GM18508 (cell line): ENCODE data around the gene KIF4A.

Experiments
- ATAC-seq: cut with Tn5 transposase; IDR thresholded peaks from one replicate; pipeline ENCODE4 v1.9.1; 2021; ENCODE audit warnings: moderate number of reproducible peaks; ENCODE audit not compliant: insufficient read depth, unreplicated experiment

Gene KIF4A

DNA sequence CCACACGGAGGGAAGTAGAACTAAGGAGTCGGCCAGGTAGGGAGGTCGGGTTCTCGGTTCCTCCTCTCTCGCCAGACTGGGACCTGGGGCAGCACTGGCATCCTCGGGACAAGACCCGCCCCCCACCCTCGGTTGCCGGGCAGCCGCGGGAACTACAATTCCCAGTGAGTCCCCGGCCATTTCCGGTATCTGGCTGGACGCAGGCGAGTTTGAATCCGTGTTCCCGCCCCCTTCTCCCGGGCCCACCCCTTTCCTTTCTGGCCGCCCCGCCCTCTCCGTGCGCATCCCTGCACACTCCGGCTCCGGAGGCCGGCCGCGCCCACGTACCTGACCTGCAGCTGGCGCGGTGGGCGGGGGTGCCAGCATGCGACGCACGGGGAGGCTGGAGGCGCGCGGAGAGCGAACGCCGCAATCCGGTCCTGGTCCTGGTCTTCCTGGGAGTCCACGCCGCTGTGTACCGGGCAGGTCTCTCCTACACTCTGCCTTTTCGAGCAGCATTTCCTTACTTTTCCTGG lies 144.5 kb downstream of the KIF4A start:
- ATAC-seq = no peak

DNA sequence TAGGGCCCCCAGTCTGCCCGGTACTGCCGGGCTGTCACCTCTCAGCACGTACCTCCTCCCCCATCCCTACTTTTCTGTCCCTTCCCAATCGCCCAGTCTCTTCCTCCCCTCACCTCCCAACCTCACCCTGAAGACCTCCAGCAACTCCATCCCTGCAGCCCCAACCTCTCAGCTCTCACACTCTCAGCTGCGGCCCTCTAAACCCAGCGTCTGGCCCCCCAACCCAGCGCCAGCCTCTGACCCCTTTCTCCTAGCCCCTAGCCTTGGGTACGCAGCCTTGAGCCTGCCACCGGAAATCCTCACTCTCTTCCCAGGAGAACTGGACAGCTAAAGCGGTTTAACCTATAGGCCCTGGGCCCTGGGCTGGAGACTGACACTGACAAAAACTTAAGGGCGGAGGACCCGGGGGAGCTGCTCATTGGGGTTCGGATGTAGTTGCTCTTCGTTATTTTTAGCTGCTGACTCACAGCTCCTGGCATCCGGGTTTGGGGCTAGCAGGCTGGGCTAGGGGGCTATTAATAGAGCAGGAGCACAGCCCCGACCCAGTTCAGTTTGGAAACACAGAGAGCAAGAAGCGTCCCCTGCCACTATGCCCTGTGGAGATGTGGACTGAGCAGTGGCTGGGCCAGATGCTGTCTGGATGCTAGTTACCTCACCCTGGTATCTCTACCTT lies 145.1 kb downstream of the KIF4A start:
- no peak for ATAC-seq

DNA sequence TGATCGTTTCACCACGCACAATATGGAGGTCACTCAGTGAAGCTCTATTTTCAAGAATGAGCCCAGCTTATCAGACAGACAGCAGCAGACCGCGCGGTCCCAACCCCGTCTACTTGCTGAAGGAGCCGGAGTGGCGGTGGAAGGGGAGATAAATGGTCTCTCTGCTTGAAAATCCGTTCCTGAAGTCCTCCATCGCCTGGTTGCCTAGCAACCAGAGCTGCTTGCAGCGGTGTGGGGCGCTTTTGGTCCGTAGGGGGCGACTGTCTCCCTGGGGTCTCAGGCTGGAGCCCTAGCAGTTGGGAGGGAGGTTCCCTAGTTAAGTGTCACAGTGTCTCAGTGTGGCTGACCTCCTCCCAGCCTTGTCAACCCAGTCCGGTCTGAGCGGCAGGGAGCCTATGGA lies 146.4 kb downstream of the KIF4A start:
- no peak for ATAC-seq

DNA sequence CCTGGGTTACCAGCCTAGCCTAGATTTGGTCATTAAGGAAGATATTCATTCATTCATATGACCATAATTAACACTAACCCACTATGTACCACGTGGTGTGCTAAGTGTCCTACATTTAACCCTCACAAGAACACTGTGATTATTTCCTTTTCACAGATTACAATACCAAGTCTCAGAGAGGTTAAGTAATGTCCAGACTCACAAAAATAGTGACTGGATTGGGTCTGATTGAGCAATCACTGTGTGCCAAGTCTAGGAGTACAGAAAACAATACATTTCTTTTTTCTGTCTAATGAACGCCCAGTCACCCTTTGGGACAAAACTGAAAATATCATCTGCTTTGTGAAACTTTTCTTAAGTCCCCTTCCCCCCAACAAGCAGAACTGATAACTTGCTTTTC lies 147.1 kb downstream of the KIF4A start:
- ATAC-seq = no peak

DNA sequence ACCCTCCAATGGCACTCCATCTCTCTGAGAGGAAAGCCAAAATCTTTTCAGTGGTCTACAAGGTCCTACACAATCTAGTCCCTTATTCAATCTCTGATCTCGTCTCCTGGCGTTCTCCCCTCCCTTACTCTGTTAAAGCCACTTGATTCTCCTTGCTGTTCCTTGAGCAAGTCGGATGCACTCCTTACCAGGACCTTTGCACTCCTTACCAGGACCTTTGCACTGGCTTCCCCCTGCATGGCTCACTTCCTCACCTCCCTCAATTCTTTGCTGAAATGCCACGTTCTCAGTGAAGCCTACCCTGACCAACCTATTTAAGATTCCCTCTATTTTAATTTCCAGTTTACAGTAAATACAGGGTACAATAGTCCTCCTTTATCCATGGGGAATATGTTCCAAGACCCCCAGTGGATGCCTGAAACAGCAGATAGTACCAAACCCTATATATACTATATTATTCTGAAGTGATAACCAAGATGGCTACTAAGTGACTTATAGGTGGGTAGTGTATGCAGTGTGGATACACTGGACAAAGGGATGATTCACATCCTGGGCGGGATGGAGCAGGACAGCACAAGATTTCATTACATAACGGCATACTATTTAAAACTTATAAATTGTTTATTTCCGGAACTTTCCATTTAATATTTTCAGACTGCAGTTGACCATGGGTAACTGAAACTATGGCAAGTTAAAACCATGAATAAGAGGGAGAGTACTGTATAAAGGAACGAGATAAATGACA lies 148.2 kb downstream of the KIF4A start:
- no peak for ATAC-seq

DNA sequence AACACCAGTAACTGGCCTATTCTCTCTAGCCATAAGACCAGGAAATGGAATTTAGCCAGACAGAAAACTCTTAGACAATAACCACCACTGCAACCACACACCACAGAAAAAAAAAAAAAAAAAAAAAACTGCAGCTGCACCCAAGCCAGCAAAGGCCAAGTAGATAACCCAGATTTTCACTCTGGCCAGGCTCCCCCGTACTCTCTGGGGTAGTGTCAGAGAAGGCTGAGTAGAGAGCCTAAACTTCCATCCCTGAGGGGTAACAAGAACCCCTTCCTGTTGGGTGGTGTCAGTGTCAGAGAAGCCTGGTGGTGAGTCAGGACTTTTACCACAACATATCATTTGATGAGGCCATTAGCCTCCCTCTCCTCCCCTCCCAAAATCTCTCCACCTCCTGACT lies 149.1 kb downstream of the KIF4A start:
- ATAC-seq = no peak

DNA sequence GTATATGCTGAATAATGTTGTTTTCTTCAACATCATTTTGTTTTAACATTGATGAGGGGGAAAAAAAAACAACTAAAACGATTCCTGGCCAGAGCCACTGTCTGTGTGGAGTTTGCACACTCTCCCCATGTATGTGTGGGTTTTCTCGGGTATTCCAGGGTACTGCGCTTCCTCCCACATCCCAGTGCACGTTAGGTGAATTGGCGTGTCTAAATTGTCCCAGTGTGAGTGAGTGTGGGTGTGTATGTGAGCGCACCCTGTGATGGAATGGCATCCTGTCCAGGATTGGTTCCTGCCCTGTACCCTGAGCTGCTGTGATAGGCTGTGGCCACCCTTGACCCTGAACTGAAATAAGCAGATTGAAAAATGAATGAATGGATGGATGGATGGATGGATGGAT lies 152.3 kb downstream of the KIF4A start:
- ATAC-seq = no peak

DNA sequence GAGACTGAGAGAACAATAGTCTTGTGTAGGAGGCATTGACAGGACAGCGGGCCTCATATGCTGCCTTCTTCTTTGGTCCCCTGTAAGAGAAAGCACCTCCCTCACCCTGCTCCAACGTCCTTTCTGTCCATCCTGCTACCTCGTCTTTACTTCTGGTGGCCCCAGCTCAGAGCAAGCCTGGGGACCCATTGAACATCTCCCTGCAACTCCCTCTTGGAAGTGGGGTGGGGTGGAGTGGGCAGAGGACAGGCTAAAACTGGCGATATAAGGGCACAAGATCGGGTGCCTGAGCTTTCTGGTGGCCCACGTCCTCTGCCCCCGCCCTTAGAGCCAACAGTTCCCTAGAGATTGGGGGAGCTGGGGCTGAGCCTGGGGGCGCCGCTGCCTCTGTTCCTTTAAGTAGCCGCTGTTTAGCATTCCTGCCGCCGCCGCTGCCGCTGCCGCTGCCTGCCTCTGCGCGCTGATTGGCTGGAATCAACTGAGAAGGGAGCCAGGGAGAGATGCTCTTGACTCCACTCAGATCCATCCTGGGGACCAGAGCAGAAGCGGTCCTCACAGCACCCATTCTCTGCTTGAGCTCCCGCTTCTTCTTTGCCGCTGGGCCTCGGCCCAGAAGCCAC lies 154.5 kb downstream of the KIF4A start, which contains the start of gene DLG3:
Gene DLG3, plus strand, starts transcription at position 510 of the 620 bp plus-strand sequence. CDS start 367 bp downstream, outside the sequence.
- no peak for ATAC-seq

DNA sequence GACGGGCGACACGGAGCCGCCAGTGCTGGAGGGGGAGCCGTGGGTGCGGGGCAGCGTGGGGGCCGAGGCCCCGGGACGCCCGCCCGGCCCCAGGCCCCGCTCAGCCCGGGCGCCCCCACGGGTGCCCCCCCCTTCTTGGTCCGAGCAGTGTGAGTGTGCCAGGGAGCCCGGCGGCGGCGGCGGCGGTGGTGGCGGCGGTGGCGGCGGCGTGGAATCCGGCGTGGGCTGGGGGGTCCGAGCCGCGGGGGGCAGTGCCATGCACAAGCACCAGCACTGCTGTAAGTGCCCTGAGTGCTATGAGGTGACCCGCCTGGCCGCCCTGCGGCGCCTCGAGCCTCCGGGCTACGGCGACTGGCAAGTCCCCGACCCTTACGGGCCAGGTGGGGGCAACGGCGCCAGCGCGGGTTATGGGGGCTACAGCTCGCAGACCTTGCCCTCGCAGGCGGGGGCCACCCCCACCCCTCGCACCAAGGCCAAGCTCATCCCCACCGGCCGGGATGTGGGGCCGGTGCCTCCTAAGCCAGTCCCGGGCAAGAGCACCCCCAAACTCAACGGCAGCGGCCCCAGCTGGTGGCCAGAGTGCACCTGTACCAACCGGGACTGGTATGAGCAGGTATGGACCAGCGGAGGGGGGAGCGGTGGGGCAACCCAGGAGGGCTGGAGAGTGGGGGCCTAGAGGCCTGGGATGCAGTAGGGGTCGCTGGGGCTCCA lies 155.2 kb downstream of the KIF4A start:
- ATAC-seq = no peak

DNA sequence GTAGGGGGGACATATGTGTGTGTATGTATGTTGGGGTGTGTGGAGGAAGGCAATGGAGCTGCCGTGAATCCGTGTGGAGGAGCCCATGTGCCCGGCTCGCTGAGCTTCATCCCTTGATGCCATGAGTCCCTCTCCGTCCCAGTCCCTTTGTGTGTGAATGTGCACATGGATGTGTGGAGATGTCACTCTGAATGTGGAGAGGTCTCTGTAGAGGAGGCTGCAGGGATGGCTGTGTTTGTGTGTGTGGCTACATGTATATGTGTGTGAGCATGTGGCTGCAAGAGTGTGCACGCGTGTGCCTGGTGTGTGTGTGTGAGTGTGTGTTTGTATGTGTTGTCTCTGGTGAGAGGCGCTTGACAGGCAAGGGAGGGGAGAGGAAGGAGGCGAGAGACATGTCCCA lies 156.0 kb downstream of the KIF4A start:
- no peak for ATAC-seq

DNA sequence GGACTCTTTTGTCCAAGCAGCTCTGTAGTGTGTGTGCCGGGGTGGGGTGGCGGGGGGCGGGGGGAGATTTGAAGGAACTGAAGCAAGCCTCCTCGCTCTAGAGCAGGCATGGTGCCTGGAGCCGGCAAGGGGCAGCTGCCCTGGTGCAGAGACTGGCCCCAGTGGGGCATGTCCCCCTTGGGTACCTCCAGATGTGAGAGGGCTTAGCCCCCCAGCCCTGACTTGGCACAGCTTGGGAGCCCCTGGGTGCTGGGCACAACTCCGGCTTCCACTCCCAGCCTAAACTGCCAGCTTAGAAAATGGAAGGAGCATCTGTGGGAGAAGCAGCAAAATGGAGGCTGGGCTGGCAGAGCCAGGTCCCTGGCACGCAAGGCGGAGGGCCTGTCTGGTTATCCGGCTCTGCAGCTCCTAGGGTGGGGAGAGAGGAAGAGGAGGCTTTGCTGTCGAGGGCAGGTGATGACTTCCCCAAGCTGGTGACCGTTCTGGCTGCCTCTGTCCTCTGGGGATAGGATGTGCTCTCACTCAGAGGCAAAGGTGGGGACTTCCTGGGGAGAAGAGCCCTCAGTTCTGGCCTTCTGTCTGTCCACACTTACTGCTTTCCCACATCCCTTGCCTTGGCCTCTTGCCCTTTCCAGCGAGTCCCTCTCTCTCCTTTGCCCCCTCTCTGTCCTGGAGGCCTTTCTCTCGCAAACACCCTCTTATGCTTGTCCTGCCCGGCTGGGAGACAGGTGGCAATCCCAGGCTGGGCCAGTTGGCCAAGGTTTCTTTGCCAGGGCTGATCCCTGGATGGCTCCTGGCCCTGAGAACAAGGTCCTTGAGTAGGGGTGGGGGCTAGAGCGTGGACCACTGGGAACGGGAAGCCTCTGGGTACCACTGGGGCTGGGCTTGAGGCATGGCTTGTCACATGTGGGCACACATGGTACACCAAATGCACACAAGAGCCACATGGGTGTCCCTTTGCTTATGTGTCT lies 156.8 kb downstream of the KIF4A start:
- no peak for ATAC-seq

DNA sequence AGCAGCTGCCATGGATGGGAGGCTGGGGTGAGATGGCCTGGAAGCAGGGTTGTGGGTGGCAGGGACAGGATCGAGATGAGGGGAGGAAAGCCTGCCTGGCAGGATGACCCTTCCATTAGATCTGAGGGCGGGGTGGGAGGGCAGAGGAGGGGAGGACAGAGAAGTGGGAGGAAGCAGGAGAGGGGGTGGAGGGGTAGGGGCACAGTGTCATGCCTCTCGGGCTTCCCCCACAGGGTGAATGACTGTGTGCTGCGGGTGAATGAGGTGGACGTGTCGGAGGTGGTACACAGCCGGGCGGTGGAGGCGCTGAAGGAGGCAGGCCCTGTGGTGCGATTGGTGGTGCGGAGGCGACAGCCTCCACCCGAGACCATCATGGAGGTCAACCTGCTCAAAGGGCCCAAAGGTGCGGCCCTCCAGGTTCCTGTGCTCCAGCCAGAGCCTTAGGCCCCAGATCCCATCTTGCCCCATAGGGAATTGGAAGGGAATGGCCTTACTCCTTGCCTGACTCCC lies 159.6 kb downstream of the KIF4A start:
- no peak for ATAC-seq

DNA sequence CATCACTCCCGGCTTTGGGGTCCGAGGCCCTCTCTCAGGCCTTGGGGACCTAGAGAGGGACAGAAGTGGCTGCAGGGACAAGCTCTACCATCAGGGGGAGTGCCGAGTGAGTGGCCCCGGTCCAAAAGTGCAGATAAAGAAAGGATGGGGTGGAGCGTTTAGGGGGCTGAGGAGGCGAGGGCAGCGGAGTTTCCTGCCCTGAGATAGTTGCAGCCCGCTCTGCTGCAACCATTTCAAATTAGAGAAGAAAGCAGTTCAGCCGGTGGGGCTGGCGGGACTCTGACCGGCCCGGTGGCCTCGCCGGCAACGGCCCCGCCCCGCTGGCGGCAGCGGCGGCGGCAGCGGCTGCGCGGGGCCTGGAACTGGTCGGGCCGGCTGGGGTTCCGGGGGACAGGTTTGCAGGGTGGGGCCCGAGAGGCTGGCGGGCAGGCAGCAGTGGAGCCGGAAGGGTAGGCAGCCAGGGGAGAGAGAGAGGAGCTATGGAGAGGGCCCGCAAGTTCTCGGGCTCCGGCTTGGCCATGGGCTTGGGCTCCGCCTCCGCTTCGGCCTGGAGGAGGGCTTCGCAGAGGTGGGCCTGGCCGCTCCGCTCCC lies 162.3 kb downstream of the KIF4A start:
- ATAC-seq = no peak

DNA sequence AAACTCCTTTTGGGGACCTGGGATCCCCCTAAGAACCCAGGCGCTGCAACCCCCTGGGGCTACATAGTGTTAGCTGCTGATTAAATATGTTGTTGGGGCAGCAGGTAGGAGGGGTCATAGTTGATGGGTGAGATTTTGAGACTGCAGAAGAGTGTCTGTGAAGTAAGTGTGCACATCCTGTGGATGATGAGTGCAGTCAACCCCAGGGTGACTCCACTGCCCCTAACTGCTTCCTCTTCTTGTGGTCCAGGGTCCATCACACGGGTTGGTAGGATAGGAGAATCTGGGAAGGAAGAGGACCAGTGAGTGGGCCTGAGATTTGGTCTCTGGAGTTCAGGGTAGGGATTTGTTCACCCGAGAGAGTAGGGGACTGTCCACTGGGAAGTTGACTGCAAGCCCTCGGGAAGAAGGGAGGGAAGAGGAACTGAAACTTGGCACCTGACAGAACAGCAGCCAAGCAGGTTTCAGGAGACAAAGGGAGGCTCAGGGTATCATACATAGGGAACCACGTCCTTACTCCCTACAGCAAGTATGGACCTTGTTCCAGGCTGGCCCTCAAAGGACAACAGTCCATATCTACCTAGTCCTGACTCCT lies 163.2 kb downstream of the KIF4A start:
- ATAC-seq = no peak

DNA sequence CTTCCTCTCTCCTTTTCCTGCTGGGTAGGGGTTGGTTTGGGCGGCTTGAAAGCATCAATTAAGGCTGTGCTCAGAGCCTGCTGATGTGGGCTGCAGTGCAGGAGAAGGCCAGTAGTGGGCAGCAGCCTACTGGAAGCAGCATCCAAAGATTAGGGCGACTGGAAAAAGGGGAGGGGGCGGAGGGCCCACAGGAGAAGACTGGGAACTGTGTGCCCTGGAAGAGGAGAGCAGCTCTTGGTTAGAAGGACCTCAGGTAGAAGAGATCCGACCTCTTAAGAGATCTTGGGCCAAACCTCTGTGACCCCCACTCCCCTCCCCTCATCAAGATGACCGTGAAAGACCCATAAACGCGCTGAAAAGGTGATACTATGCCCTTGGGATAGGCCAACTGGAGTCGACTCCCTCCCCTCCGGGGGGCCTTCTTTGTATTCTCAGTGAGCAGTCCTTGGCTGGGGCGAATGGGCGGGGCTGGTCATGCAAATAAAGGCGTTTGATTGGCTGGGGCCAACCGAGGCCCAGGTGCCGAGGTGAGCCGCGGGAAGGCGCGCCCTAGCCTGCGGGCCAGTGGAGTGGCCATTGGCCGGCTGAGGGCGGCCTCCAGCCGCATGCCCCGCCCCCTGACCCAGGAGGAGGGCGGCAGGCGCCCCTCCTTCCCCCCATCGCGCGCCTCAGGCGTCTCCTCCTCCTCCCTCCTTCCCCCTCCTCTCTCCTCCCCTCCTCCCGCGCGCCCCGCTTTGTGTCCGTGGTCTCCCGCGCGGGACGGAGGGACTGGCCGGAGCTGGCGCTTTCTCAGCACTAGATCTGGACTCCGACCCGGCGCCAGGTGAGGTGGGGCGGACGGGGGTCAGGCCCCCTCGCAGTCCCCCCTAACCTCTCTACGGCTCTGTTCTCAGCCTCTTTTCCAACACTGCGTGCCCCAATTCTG lies 164.8 kb downstream of the KIF4A start:
- no peak for ATAC-seq

DNA sequence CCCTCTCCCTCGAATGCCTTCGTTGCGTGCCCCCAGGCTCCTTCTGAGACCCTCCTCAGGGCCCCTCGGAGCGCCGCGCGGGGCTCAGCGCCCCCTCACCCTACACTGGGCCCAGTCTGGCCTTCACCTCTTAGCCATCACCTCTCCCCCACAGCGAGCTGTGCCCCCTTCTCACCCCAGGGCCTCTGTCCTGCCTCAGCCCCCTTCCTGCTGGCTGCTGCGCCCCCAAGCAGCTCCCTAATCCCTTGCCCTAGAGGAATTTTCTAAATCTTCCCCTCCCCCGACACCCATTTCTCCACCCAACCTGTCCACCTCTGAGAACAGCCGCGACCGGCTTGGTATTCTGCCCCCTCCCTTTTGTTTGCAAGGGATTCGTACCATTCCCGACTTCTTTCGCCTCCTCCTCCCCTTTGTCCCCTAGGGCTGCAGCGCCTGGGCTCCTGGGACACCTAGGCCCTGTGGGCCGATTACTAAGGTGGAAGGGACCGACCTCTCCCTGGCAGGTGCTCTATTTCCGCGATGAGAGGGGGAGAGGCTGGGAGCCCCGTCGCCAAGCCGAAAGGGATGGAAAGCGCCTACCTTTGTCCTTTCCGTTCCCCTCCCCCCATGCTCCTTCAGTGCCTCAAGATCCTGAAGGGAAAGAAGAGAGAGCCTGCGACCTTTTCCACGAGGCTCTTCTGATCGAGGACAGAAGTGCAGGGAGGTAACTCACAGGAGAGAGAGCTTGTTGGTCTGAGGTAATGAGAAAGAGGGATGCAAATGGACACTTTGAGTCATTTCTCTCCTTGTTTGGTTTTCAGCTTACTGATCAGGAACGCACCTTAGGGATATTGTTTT lies 165.7 kb downstream of the KIF4A start:
- ATAC-seq = no peak

DNA sequence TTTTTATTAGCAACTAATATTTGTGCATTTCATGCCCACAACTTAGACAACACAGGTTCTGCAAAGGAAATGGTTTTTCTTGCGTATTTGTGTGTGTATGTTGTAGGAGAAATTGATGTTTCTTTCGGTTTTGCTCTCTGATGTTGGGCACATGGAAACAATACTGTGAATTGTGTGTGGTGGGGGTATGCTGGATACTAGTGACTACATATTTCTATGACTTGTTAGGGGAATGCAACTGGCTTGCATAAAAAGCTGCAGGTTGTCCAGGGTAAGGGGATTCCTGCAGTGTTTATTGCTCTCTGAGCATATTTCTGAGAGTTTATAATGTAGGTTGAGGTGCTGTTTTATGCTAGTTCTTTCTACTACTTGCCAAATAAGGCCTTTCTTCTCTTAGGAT lies 166.4 kb downstream of the KIF4A start:
- no peak for ATAC-seq
